ENCODE results near the gene ATP2C2. TPM values are rescaled to one million over a fixed set of nuclear protein-coding genes. Genes with fewer than 3 reads are reported as not detected.

Gene ATP2C2
- polyA plus RNA-seq, 1 of the 3 experiments (the other 2 are of a cell fraction), result 0.33 TPM

GRCh38 chr16:84467256-84467655, 98.9 kb downstream of the ATP2C2 start:
- no peaks in the 10 kb centered on the region for H3F3A ChIP-seq (replicated peaks; ENCODE audit: insufficient read depth)
- peaks cover 12 to 36% of the 10 kb centered on the region in 2 experiments for H3K36me3 ChIP-seq (replicated peaks in 1 of 2; ENCODE audit: control insufficient read depth in 1 of 2, insufficient read depth in 2 of 2, low read length in 1 of 2)
- CTCF ChIA-PET, result interaction anchor here (0.9 kb wide), 1 partner anchor 189 kb away, joined by 3 read pairs; no protein-coding TSS in a partner anchor
- H3K4me2 ChIP-seq, result no peak overlapping the region
- no peaks in the 10 kb centered on the region; a peak in 1 of 4 replicates for H3K4me1 ChIP-seq (ENCODE audit: control insufficient read depth in 1 of 2, insufficient read depth in 2 of 2, low read depth in 1 of 2, low read length in 1 of 2)
- DNase-seq, result no peak
- H3K9ac ChIP-seq, result no peak overlapping the region
- no peaks in the 10 kb centered on the region for H3K27me3 ChIP-seq (ENCODE audit: insufficient read depth)
- no peak overlapping the region for H2AFZ ChIP-seq (ENCODE audit: low read depth)
- no peak overlapping the region for H3K4me3 ChIP-seq (ENCODE audit: low read depth in 2 of 2, low read length in 1 of 2)
- H3K9me3 ChIP-seq, result no peaks in the 10 kb centered on the region; the same call in 1 of the 2 replicates
- no peak for TF ChIP-seq MEF2A (IDR thresholded peaks at IDR 0.05; ENCODE audit: borderline replicate concordance, low read depth)
- WGBS (ENCODE audit: low lambda C conversion rate), result 0% methylated on average over 1 of the region's 1 CpG
- H4K20me1 ChIP-seq (ENCODE audit: insufficient read depth), result no peaks in the 10 kb centered on the region
- no peaks in the 10 kb centered on the region for H3K9me2 ChIP-seq
- peaks cover 13% of the 10 kb centered on the region for H3K79me2 ChIP-seq (ENCODE audit: insufficient read depth)
- POLR2A ChIA-PET, result no interaction called here
- no peak overlapping the region for H3K27ac ChIP-seq (ENCODE audit: low read depth in 2 of 2, low read length in 1 of 2)

GRCh38 chr16:84467709-84468108, 99.4 kb downstream of the ATP2C2 start:
- no peak overlapping the region for H3K4me3 ChIP-seq (ENCODE audit: low read depth in 2 of 2, low read length in 1 of 2)
- H3K27ac ChIP-seq (ENCODE audit: low read depth in 2 of 2, low read length in 1 of 2), result no peak overlapping the region
- H3K9me2 ChIP-seq, result no peaks in the 10 kb centered on the region
- no peak for DNase-seq
- H3K9ac ChIP-seq, result no peak overlapping the region
- TF ChIP-seq, protein P1, sequence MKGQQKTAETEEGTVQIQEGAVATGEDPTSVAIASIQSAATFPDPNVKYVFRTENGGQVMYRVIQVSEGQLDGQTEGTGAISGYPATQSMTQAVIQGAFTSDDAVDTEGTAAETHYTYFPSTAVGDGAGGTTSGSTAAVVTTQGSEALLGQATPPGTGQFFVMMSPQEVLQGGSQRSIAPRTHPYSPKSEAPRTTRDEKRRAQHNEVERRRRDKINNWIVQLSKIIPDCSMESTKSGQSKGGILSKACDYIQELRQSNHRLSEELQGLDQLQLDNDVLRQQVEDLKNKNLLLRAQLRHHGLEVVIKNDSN (IDR thresholded peaks at IDR 0.05; ENCODE audit: borderline replicate concordance, low read depth), result no peak
- no peaks in the 10 kb centered on the region for H3F3A ChIP-seq (replicated peaks; ENCODE audit: insufficient read depth)
- POLR2A ChIA-PET, result no interaction called here
- H3K4me1 ChIP-seq (ENCODE audit: control insufficient read depth in 1 of 2, insufficient read depth in 2 of 2, low read depth in 1 of 2, low read length in 1 of 2), result no peaks in the 10 kb centered on the region; a peak in 1 of 4 replicates
- no peaks in the 10 kb centered on the region for H4K20me1 ChIP-seq (ENCODE audit: insufficient read depth)
- H3K36me3 ChIP-seq (replicated peaks in 1 of 2; ENCODE audit: control insufficient read depth in 1 of 2, insufficient read depth in 2 of 2, low read length in 1 of 2), result peaks cover 12 to 39% of the 10 kb centered on the region in 2 experiments
- no peak overlapping the region for H2AFZ ChIP-seq (ENCODE audit: low read depth)
- H3K4me2 ChIP-seq, result no peak overlapping the region
- CTCF ChIA-PET, result no interaction called here
- H3K79me2 ChIP-seq (ENCODE audit: insufficient read depth), result peaks cover 17% of the 10 kb centered on the region
- no peaks in the 10 kb centered on the region for H3K27me3 ChIP-seq (ENCODE audit: insufficient read depth)
- no peaks in the 10 kb centered on the region; the same call in 1 of the 2 replicates for H3K9me3 ChIP-seq

DNA sequence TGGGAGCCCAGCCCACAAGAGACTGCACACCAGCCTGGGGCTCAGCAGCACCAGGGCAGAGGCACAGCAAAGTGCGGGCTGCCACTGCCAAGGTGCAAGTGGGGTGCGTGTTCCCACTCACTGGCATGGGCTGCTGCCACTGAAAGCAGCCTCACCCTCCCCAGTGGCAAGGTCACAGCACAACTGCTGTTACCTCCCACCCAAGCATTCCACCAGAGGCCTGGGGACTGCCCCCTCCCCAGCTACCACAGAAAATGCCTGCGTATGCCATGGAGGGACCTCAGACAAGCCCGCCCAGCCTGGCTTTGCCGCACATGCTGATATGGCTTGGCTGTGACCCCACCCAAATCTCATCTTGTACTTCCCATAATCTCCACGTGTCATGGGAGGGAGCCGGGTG, 103.0 kb downstream of the ATP2C2 start:
- ChIA-PET CTCF (interaction anchor here (3.2 kb wide), 1 partner anchor 13 kb away, joined by 12 read pairs; no protein-coding TSS in a partner anchor), POLR2A (no interaction called here)
- DNase-seq, result no peak
- no peaks in the 10 kb centered on the region for H3K27me3 ChIP-seq (ENCODE audit: insufficient read depth)
- no peaks in the 10 kb centered on the region for H3K9me2 ChIP-seq
- H3K27ac ChIP-seq (ENCODE audit: low read depth in 2 of 2, low read length in 1 of 2), result no peak overlapping the region
- H3K9me3 ChIP-seq, result no peaks in the 10 kb centered on the region; the same call in 1 of the 2 replicates
- H3K36me3 ChIP-seq (replicated peaks in 1 of 2; ENCODE audit: control insufficient read depth in 1 of 2, insufficient read depth in 2 of 2, low read length in 1 of 2), result peaks cover 10 to 37% of the 10 kb centered on the region in 2 experiments
- no peak overlapping the region for H3K9ac ChIP-seq
- H3K4me3 ChIP-seq (ENCODE audit: low read depth in 2 of 2, low read length in 1 of 2), result no peak overlapping the region
- no peaks in the 10 kb centered on the region for H4K20me1 ChIP-seq (ENCODE audit: insufficient read depth)
- no peak for TF ChIP-seq FOXM1 (IDR thresholded peaks at IDR 0.05; ENCODE audit: low read depth)
- TF ChIP-seq JUND (IDR thresholded peaks at IDR 0.05), result no peak
- TF ChIP-seq, protein P2, sequence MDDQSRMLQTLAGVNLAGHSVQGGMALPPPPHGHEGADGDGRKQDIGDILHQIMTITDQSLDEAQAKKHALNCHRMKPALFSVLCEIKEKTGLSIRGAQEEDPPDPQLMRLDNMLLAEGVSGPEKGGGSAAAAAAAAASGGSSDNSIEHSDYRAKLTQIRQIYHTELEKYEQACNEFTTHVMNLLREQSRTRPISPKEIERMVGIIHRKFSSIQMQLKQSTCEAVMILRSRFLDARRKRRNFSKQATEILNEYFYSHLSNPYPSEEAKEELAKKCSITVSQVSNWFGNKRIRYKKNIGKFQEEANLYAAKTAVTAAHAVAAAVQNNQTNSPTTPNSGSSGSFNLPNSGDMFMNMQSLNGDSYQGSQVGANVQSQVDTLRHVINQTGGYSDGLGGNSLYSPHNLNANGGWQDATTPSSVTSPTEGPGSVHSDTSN (IDR thresholded peaks at IDR 0.05), result no peak
- TF ChIP-seq GATA2 (CRISPR knock-in tag; IDR thresholded peaks at IDR 0.05), result no peak
- no peak for TF ChIP-seq FOXJ3 (CRISPR knock-in tag; IDR thresholded peaks at IDR 0.05)
- no peak for TF ChIP-seq NFIC (IDR thresholded peaks at IDR 0.05; ENCODE audit: borderline replicate concordance)
- peaks cover 26% of the 10 kb centered on the region for H3K79me2 ChIP-seq (ENCODE audit: insufficient read depth)
- no peaks in the 10 kb centered on the region for H3F3A ChIP-seq (replicated peaks; ENCODE audit: insufficient read depth)
- no peak overlapping the region for H3K4me2 ChIP-seq
- H2AFZ ChIP-seq (ENCODE audit: low read depth), result no peak overlapping the region
- H3K4me1 ChIP-seq (ENCODE audit: control insufficient read depth in 1 of 2, insufficient read depth in 2 of 2, low read depth in 1 of 2, low read length in 1 of 2), result no peaks in the 10 kb centered on the region
- 100% methylated on average over 4 of the region's 7 CpGs for WGBS (ENCODE audit: low lambda C conversion rate)

Data from SK-N-SH (cell line).